Activated CD4-positive, alpha-beta T cell treated with anti-CD3 and anti-CD28 coated beads for 24 hours (primary cell): ENCODE results near the gene IGFL4.

Source experiments
- DNase-seq, 2 donors: peaks; one replicate each; pipeline ENCODE4 v3.0.0-alpha.2; 2020; ENCODE audit warnings: low read depth in 2 of 2

Gene IGFL4

GRCh38 chr19:46040952-46041500, at the start of gene IGFL4:
Gene IGFL4 (minus strand): TSS chr19:46041002. CDS start chr19:46040962, 40 bp downstream.
- no peak for DNase-seq

GRCh38 chr19:46090444-46090843, 49.6 kb upstream of the IGFL4 start:
- DNase-seq: no peak

GRCh38 chr19:46089432-46089831, 48.6 kb upstream of the IGFL4 start:
- DNase-seq: no peak

GRCh38 chr19:46088101-46088500, 47.3 kb upstream of the IGFL4 start:
- DNase-seq: no peak

GRCh38 chr19:46085888-46086287, 45.1 kb upstream of the IGFL4 start:
- DNase-seq: no peak

- DNase-seq: no peak
Observed at GRCh38 chr19:46082728-46083050, 41.9 kb upstream of the IGFL4 start.

GRCh38 chr19:46081928-46082727, 41.3 kb upstream of the IGFL4 start:
- peak in 1 of 2 donors; percentile 4 for DNase-seq

- DNase-seq: no peak
Observed at GRCh38 chr19:46080561-46080960, 39.8 kb upstream of the IGFL4 start.

GRCh38 chr19:46079576-46079975, 38.8 kb upstream of the IGFL4 start:
- DNase-seq: no peak

- peak in 1 of 2 donors; percentile 11 for DNase-seq
Observed at GRCh38 chr19:46078573-46079332, 38.0 kb upstream of the IGFL4 start.

GRCh38 chr19:46077815-46078167, 37.0 kb upstream of the IGFL4 start:
- no peak for DNase-seq

GRCh38 chr19:46076951-46077814, 36.4 kb upstream of the IGFL4 start:
- peak in 1 of 2 donors; percentile 24 for DNase-seq

- no peak for DNase-seq
Observed at GRCh38 chr19:46076031-46076880, 35.5 kb upstream of the IGFL4 start.

GRCh38 chr19:46073268-46073922, 32.6 kb upstream of the IGFL4 start:
- DNase-seq: no peak

GRCh38 chr19:46069806-46070341, 29.1 kb upstream of the IGFL4 start:
- DNase-seq: no peak

- DNase-seq: no peak
Observed at GRCh38 chr19:46068345-46069258, 27.8 kb upstream of the IGFL4 start.

- no peak for DNase-seq
Observed at GRCh38 chr19:46067691-46068090, 26.9 kb upstream of the IGFL4 start.

GRCh38 chr19:46066471-46066870, 25.7 kb upstream of the IGFL4 start:
- no peak for DNase-seq

GRCh38 chr19:46065486-46066071, 24.8 kb upstream of the IGFL4 start:
- no peak for DNase-seq
